HG03045 (cell line): ENCODE measurements around the gene VAV2.

ENCODE experiments used
- ATAC-seq: cut with Tn5 transposase; IDR thresholded peaks from one replicate; pipeline ENCODE4 v1.9.1; 2021; ENCODE audit warnings: mild to moderate bottlenecking, moderate library complexity; ENCODE audit not compliant: unreplicated experiment

The VAV2 gene

DNA sequence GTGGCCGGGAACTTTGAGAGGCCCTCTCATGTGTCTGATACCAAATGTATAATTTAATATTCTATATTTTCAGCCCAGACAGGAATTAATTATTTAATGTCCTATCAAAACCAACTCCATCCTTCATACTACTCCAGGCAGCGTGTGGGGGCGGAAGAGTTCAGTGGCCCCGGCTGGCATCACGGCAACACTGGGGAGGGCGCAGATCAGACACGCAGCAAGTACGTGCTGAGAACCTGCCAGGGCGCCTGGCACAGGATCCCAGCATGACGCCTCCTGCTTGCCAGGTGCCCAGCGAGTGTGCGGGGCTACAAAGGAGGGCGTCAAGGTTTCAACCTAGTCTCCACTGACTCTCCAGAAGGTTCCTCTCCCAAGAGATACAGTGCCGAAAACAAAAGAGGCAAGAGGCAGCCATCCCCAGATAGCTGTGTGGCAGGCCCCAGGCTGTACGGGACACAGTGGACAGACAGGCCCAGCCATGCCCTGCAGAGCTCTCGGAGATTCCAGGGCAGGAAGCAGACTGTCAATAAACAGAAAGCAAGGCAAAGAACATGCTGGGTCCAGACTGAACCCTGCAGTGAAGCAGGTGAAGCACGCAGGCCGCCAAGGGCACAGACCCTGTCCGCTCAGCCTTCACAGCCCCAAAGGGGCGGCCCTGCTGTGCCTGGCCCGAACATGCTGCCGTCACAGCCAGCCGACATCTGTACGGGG, 110.3 kb downstream of the VAV2 start:
- ATAC-seq = no peak

DNA sequence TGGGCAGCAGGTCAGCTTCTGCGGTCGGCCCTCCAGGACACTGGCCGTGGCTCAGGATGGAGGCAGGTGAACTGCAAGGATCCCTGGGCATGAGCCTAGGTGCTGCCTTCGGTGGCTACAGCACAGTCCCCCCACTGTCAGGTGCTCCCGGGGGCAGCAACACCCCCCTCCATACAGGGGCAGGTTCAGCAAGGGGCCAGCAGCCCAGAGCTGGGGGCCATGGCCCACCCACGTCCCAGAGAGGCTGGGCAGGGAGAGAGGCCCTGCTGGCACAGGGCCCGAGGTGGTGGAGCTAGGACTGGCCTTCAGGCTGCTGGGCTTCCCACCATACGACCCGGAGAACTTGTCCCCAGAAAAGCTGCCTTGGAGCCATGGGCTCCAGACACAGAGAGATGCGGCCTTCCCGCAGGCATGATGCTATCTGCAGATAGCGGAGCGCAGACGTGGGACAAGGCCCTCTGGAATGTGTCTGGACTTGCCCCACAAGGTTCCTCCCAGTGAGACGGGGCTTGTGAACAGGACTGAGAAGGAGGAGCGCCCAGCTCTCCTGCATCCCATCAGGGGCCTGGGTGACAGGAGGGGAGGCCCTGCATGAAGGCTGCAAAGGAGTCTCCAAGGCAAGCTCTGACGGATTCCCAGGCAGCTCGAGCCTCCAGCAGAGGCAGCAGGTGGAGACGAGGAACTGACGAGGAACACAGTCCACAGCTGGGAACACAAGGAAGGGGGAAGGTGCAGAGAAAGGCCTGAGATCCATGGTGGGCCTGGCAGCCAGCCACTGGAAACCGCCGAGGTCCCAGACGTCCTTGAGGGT, 111.1 kb downstream of the VAV2 start:
- no peak for ATAC-seq

DNA sequence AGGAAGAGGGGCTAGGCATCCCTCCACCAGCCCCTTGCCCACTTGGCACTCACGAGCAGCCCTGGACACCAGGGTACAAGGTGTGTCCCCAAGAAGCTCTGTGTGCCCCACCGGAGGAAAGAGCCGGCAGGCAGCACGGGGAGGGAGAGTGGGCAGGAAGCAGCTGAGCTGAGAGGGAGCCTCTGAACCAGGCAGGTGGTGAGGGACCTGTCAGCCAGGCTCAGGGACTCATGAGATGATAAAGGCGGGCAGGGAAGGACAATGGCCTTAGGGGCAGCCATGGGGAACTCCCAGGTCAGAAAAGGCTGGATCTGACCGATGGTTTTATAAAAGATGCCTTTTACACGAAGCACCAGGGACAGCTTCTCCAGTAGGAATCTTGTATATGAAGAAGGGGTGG, 112.0 kb downstream of the VAV2 start:
- no peak for ATAC-seq

DNA sequence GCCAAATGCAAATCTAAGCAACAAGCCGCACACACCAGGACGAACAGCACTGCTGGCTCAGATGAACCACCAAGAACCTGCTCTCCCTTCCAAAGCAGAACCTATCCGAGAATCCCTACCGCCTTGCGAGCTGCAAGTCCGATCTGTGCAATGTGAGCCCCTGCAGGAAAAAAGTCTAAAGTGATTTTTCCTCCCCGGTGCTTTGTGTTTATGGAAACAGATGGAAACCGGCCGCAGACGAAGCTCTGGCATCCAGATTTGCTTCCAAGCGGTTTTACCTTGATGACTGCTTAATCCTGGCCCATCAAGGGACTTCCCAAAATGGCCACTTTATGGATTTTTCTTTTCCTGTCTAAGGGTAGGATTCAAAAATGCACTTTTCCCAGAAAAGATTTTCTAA, 112.5 kb downstream of the VAV2 start:
- ATAC-seq = no peak

DNA sequence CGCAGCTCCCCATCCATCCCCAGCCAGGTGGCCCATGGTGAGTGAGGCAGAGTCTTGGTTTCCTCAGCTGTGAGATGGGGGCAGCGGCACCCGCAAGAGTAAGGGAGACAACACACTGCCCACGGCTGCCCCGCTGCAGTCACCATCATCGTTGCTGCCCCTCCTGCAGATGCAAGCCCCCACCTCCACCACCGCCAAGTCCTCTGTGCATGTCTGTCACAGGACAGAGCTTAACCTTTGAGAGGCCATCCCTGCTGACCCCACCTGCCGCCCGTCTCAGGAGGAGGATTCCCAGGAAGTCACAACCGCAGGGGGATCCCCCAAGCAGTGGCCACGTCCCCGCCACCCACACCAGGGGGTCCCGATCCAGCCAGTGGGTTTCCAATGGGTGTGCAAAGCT, 113.7 kb downstream of the VAV2 start:
- no peak for ATAC-seq

DNA sequence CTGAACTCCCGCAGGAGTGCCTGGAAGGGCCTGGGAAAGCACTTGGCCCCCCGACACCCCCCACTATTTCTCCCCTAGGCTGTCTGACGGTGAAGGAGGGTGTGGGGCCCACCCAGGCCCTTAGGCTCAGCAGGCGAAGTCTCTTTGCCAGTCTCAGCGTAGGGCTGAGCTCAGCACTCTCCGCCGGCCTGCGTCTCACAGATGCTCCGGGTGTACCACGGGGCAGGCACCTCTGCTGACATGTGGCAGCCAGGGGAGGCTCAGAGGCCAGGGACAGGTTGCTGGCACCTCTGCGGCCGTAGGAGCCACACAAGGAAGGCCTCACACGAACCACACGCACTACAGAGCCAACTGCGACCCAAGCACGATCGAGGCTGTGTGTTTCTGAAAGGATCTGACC, 114.2 kb downstream of the VAV2 start:
- no peak for ATAC-seq

DNA sequence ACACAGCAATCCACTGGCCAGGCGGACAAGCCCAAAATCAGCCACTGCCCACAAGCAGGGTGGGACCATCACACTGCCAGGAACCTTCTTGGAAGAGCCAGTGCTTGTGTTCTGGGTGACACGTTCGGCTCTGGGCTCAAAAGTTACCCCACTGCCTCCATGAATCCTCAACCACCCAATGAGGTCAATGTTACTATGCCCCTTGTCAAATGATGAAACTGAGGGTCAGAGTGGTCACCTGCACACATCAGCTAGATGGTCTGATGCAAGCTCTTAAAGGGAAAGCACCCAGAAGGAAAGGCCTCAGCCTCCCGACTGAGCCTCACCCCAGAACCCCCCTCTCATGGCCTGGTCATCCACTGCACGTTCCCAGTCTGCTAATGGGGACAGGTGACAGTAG, 114.8 kb downstream of the VAV2 start:
- ATAC-seq = no peak

DNA sequence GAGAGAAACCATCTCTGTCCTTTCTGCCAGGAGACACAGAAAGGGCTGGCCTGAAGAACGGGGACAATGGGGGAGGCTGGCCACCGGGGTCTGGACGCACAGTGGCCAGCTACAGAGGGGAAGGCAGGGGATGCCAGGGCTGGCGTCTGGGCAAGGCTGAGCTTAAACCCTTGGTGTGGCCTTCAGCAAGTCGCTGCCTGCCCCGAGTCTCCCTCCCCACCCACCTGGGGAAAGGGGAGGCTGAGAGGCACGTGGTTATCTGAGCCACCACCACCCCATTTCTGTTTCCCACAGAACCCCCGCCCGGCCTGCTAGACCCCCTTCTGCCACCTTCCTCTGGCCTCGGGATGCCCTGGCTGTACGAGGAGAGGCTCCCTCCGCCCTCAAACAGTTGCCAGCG, 115.3 kb downstream of the VAV2 start:
- no peak for ATAC-seq

DNA sequence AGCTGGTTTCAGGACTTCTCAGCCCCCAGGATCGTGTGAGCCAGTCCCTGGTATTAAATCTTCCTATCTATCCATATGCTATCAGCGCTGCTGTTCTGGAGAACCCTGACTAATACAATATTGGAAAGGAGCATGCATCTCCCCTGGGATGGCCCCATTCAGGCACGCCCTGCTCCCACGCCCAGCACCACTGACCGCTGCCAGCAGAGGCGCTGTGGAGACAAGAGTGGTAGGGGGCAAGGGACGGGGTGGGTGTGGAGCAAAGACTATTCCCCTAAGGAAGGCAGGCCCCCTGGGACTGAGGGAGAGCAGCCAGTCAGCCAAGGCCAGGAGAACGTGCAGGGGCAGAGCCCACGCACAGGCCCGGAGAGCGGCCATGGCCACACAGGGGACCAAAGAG, 116.0 kb downstream of the VAV2 start:
- no peak for ATAC-seq

DNA sequence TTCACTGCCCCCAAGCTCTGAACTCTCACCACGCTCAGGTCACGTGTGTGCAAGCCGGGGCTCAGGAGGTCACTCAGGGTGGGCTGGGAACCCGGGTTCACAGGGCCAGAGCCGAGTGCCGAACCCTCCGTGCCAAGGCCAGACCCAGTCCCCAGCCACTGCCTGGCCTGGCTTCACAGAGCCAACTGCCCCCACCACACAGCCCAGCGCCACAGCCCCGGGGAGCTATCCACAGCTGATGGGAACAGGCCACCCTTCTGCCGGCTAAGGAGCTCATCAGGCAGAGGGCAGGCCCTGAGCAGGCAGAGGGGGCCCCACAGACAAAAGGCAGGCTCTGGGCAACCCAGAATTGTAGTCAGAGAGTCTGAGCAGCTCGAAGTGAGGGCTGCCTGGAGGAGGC, 117.0 kb downstream of the VAV2 start:
- no peak for ATAC-seq

DNA sequence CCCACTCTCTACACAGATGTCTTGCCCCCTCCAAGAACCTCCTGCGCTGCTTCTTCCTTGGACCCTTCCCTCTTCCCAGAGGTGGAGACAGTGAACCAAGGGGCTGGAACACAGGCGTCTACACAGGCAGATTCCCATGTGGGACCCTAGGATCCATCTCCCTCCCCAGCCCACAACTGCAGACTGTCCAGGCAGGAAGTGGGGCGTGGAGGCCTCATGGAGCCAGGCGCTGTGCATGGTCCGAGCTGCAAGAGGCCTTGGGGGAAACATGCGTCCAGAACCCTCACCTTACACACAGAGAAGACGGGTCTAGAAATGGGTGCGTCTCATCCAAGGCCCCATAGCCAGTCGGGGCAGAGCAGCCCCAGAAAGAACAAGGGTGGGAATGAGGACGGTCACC, 117.5 kb downstream of the VAV2 start:
- no peak for ATAC-seq

DNA sequence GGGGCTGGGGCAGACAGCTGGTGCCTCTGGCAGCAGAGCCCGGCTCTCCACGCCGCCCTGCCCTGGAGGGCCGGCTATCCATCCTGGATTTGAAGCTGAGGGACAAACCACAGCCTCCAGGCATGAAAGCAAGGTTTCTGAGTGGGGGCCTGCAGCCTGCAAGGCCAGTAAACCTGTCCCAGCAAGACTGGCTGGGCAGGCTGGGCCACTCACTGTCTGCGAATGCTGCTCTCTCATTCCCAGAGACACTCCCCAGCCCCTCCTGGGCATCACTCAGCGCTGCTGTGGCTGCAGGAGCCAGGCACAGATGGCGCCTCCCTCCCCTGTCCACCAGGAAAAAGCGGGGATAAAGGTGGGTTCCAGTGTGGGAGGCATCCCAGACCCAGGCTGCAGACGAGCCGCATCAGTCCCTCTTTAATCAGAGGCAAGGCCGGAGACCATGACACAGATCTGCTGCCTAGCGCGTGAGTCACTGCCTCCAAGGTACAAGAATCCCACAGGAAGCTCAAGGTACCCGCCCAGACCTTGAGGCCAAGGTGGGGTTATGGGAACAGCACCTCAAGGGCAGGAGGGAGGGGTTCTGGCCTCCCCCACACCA, 118.0 kb downstream of the VAV2 start:
- no peak for ATAC-seq

DNA sequence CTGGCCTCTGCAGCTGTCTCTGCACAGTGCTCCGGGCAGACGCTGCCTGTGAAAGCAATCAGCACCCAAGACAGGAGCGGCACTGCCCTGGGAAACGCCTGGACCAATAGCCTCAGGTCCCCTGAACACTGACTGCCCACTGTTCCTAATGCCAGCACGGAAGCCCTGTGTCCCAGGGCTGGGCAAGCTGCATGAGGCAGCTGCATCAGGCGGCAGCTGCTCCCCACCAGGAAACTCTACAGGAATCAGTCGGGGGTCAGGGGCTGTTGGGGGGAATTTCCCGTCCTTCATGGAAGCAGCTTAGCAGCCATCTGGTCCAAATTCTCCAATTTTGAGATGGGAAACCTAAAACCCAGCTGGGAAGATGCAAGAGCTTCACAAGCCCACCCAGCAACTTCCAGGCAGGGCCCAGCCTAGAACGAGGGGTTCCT, 118.6 kb downstream of the VAV2 start:
- no peak for ATAC-seq

DNA sequence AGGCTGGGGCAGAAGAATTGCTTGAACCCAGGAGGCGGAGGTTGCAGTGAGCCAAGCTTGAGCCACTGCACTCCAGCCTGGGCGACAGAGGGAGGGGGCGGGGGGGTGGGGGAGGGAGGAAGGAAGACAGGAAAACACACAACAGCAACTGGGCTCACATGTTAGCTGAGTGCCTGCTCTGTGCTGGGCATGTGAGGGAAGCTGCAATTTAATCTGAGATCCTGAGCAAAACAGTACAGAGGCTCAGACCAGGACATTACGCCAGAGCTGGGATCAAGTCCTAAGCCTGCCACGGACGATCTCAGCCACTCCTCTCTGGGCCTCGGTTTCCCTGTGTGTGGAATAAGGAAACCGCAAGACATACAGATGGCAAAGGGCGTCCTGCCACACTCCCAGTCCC, 119.1 kb downstream of the VAV2 start:
- ATAC-seq = no peak

DNA sequence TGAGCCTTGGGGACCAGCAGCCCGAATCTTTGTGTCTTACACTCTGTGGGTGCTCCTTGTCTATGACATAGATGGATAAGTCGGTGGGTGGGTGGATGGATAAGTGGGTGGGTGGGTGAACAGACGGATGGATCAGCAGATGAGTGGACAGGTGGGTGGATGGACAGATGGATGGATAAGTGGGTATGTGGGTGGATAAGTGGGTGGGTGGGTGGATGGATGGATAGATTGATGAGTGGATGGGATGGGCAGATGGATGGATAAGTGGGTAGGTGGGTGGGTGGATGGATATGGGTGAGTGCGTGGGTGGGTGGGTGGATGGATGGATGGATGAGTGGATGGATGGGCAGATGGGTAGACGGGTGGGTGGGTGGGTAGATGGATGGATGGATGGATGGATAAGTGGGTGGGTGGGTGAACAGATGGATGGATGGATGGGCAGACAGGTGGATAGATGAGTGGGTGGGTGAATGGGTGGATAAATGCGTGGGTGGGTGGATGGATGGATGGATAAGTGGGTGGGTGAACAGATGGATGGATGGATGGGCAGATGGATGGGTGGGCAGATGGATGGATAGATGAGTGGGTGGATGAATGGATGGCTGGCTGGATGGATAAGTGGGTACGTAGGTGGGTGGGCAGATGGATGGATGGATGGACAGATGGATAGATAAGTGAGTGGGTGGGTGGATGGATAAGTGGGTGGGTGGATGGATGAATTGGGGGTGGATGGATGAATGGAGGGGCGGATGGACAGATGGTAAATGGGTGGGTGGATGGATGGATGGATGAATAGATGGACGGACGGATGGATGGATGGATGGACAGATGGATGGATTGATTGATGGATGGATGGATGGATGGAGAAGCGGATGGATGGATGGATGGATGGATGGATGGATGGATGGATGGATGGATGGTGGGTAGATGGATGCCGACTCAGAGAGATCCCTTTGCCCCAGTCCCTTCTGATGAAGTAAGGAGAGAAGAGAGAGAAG, 121.2 kb downstream of the VAV2 start:
- no peak for ATAC-seq

DNA sequence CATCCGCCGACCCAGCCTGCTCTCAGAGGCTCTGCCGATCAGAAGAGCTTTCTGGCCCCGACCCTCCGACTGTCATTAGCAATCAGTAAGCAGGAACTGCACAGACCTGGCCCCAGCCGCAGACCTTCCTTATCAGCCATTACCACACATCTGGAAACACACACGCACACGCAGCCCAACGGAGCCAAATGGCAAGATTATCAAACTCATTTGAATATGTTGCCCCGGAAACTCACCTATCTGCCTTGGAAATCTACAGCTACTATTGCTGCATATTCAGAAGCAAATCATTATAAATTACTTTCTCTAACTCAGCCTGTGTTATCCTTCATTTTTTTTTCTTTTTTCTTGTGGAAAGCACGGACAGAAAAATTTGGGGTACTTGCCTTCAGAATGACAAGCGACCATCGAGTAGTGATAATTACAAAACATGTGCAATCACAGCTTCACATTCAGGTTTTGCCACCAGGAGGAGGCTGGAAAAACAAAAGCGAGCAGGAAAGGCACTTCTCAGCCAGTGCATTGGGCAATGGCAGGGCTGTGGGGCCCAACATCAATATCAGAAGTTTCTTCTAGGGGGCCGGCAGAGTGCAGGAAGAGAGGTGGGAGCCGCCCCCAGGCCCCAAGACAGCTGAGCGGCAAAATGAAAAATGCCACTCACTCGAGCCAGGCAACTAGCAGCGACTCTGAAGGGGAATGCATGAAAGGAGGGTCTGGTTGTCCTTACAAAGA, 122.3 kb downstream of the VAV2 start:
- no peak for ATAC-seq

DNA sequence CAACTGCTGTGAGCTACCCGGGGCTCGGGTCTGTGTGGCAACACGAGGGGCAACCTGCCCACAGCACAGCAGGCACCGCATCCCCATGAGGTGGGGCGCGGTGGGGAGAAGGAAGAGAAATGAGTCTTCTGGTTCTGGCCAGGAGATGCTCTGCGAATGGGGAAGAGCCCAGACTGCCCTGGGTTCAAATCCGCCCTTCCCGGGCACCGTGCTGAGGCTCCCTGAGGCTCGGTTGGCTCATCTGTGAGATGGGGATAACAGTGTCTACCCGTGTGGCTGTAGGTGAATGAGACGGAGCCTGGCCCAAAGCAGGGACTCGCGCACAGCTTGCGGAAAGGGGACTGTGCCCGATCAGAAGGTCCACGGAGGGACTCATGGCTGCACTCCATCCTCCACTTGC, 123.9 kb downstream of the VAV2 start:
- no peak for ATAC-seq

DNA sequence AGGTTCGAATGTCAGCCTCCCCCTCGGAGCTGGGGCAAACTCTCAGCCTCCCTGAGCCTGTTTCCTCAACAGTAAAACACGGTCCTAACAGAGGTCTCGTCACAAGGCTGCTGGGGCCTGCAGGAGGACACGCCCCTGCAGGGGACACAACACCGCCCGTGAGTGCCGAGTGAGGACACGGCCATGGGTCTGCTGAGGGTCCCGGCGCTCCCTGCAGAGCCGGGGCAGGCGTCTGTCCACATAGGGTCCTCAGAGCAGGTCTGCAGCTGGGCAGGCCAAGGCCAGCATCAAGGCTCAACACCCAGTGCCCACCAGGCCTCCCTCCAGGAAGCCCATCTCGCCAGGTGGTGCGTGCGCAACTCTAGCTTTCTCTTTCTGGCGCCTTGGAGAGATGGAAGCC, 125.2 kb downstream of the VAV2 start:
- ATAC-seq = no peak

DNA sequence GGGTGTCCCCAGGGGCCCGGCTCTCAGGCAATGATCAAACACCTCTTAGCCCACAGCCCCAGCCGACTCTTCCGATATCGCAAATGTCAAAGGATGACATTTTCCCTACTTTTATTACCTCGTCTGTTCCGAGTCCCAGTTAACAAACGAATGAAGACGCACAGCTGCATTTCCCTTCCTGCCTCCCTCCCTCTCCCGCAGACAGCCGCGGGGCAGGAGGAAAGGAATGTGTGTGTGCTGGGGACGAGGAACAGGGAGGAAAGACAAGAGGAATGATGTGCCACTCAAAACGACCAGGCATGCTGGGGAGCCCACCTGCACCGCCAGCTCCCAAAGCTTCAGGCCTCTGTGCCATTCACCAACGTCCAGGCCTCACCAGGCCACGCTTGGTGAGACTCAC, 128.1 kb downstream of the VAV2 start:
- ATAC-seq = no peak

DNA sequence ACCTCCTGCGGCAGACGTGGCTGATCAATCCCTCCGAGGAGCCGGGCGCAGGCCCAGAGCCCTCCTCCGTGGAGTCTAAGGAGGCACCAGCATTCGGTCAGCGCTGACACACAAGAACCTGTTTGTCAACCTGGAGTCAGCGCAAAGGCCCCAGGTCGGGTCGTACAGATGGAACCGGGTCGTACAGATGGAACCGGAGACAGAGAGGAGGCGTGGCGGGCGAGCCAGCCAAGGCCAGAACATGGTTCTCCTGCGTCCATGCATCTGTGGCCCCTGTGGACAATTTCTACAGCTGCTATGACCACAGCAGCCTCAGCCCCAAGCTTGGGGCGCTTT, 128.9 kb downstream of the VAV2 start:
- no peak for ATAC-seq
